Esophagus muscularis mucosa (tissue), 3 donors: ENCODE results near the gene TSSK2.

ENCODE experiments used
- CTCF ChIP-seq, 3 experiments: fragments of 200-600 bp in 2 of 3; fragments of 450-650 bp in 1 of 3; sonication (generic) in 2 of 3; IDR thresholded peaks; one replicate each; pipeline ENCODE4 v1.5.1; 2017 to 2019; ENCODE audit warnings: antibody characterized with exemption in 3 of 3, mild to moderate bottlenecking in 2 of 3, moderate library complexity in 1 of 3
- POLR2A ChIP-seq: fragments of 450-650 bp; IDR thresholded peaks from one replicate; pipeline ENCODE4 v1.6.1; 2017; ENCODE audit warnings: antibody characterized with exemption, moderate library complexity, mild to moderate bottlenecking, low read depth

- TF ChIP-seq POLR2A (no peak), CTCF (IDR thresholded peaks at IDR 0.05) (no peak)
Measured at GRCh38 chr22:19178065-19178656, 47.1 kb downstream of the TSSK2 start.
